Osteoblast (primary cell): ENCODE data around the gene PRKAG2. TPM values are rescaled to one million over a fixed set of nuclear protein-coding genes. Genes with fewer than 3 reads are reported as not detected.

Source experiments
- DNase-seq: peaks from one replicate; pipeline ENCODE4 v3.0.0; 2011; ENCODE audit warnings: low spot score, mixed read lengths; ENCODE audit not compliant: insufficient read length; ENCODE audit errors: missing footprints
- H2AFZ ChIP-seq: 2 replicates; pipeline ENCODE4 v1.6.0; 2011; ENCODE audit warnings: mild to moderate bottlenecking, low read length
- H3K27ac ChIP-seq: 2 replicates; pipeline ENCODE4 v1.5.1; 2011; ENCODE audit warnings: mild to moderate bottlenecking, low read depth, low read length, moderate library complexity
- H3K27me3 ChIP-seq: 2 replicates; pipeline ENCODE4 v1.6.0; 2012; ENCODE audit warnings: mild to moderate bottlenecking, control low read depth, inconsistent platforms, low read length, moderate library complexity; ENCODE audit not compliant: insufficient read depth
- H3K36me3 ChIP-seq: 2 replicates; pipeline ENCODE4 v1.5.1; 2011; ENCODE audit warnings: mild to moderate bottlenecking, low read length, control low read depth, moderate library complexity; ENCODE audit not compliant: insufficient read depth
- H3K4me1 ChIP-seq: 2 replicates; pipeline ENCODE4 v1.5.1; 2011; ENCODE audit warnings: mild to moderate bottlenecking, low read length, control low read depth, moderate library complexity; ENCODE audit not compliant: insufficient read depth
- H3K4me2 ChIP-seq: 2 replicates; pipeline ENCODE4 v1.6.0; 2011; ENCODE audit warnings: mild to moderate bottlenecking, low read length; ENCODE audit not compliant: insufficient read depth
- H3K4me3 ChIP-seq: fragments of 200-600 bp; sonication (generic); 3 replicates; pipeline ENCODE4 v1.5.1; 2012; ENCODE audit warnings: mild to moderate bottlenecking, low read length, inconsistent platforms; ENCODE audit not compliant: insufficient read depth
- H3K79me2 ChIP-seq: 2 replicates; pipeline ENCODE4 v1.6.0; 2012; ENCODE audit warnings: mild to moderate bottlenecking, low read length, control low read depth, inconsistent platforms; ENCODE audit not compliant: insufficient read depth
- H3K9me3 ChIP-seq: 2 replicates; pipeline ENCODE4 v1.5.1; 2011; ENCODE audit warnings: low read depth, low read length, control low read depth
- H4K20me1 ChIP-seq: 2 replicates; pipeline ENCODE4 v1.6.0; 2012; ENCODE audit warnings: mild to moderate bottlenecking, low read length, control low read depth; ENCODE audit not compliant: insufficient read depth
- total RNA-seq: library from RNA; depleted of rRNA; stranded (reverse); fragments of >200 nt; gene quantifications from 2 replicates; pipeline ENCODE4 v1.2.3, GENCODE V29; 2012
- TF ChIP-seq, protein P1 (sequence below): IDR thresholded peaks from 2 replicates; pipeline ENCODE4 v1.5.1; 2011; ENCODE audit warnings: mild to moderate bottlenecking, low read depth, low read length, moderate library complexity; ENCODE audit errors: extremely low read depth

PRKAG2 gene
- total RNA-seq, 1 donor: 20.6 TPM

DNA sequence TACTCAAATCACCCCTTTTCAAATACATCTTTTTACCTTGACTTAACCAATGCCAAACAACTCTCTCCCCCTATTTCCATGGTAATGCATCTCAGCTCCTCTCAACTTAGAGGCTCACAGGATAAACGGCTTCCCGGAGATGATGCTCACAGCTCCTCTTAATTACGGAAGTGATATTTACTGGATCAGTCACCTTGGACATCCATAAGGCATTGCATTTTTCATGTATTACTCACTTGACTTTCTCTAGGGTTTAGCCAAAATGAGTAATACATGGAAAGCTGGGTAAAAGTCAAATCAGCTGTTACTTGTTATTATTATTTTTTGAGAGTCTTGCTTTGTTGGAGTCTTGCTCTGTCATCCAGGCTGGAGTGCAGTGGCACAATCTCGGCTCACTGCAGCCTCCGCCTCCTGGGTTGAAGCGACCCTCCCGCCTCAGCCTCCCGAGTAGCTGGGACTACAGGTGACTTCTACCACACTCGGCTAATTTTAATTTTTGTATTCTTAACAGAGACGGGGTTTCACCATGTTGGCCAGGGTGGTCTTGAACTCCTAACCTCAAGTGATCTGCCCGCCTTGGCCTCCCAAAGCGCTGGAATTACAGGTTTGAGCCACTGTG, 283.9 kb downstream of the PRKAG2 start:
- Histone ChIP-seq H3K4me2 (peak overlapping the region; percentile 6), H3K36me3 (peaks cover 24% of the 10 kb centered on the region), H3K79me2 (peaks cover 72% of the 10 kb centered on the region), H3K4me3 (no peak overlapping the region), H4K20me1 (no peaks in the 10 kb centered on the region), H3K9me3 (no peaks in the 10 kb centered on the region), H3K27me3 (no peaks in the 10 kb centered on the region), H3K4me1 (peaks cover 20% of the 10 kb centered on the region), H3K27ac (peak overlapping the region; percentile 82), H2AFZ (no peak overlapping the region)
- DNase-seq: peak; percentile 98
- TF ChIP-seq, protein P1, sequence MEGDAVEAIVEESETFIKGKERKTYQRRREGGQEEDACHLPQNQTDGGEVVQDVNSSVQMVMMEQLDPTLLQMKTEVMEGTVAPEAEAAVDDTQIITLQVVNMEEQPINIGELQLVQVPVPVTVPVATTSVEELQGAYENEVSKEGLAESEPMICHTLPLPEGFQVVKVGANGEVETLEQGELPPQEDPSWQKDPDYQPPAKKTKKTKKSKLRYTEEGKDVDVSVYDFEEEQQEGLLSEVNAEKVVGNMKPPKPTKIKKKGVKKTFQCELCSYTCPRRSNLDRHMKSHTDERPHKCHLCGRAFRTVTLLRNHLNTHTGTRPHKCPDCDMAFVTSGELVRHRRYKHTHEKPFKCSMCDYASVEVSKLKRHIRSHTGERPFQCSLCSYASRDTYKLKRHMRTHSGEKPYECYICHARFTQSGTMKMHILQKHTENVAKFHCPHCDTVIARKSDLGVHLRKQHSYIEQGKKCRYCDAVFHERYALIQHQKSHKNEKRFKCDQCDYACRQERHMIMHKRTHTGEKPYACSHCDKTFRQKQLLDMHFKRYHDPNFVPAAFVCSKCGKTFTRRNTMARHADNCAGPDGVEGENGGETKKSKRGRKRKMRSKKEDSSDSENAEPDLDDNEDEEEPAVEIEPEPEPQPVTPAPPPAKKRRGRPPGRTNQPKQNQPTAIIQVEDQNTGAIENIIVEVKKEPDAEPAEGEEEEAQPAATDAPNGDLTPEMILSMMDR: no peak

- Histone ChIP-seq H3K4me2 (no peak overlapping the region), H3K36me3 (peaks cover 24% of the 10 kb centered on the region), H4K20me1 (no peaks in the 10 kb centered on the region), H2AFZ (no peak overlapping the region), H3K4me3 (no peak overlapping the region), H3K27me3 (no peaks in the 10 kb centered on the region), H3K27ac (peak overlapping the region; percentile 82), H3K79me2 (peaks cover 69% of the 10 kb centered on the region), H3K4me1 (peaks cover 14% of the 10 kb centered on the region), H3K9me3 (no peaks in the 10 kb centered on the region)
- DNase-seq: no peak
- TF ChIP-seq, protein P1: no peak
Observed at GRCh38 chr7:151592330-151592729, 284.6 kb downstream of the PRKAG2 start.

DNA sequence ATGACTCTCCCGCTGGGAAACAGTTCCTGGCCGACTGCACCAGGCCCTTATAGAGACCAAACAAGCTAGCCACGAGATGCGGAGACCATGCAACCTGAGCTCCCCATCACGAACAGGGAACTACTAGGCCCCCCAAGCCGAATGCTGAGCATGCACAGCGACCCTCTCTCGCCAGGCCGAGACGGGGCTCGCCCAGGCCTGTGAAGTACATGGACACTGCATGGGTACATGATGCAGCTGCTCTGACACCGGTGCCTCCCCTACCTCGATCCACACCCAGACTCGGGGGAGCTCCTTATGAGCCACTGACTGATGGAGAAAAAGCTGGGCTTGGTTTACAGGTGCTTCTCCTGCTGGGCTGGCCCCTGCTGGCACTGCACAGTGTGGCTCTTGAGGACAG, 285.0 kb downstream of the PRKAG2 start:
- Histone ChIP-seq H3K4me3 (no peak overlapping the region), H3K27ac (peak overlapping the region; percentile 82), H3K9me3 (no peaks in the 10 kb centered on the region), H3K36me3 (peaks cover 24% of the 10 kb centered on the region), H3K4me1 (peaks cover 14% of the 10 kb centered on the region), H3K79me2 (peaks cover 67% of the 10 kb centered on the region), H2AFZ (no peak overlapping the region), H3K27me3 (no peaks in the 10 kb centered on the region), H3K4me2 (no peak overlapping the region), H4K20me1 (no peaks in the 10 kb centered on the region)
- TF ChIP-seq, protein P1: no peak
- no peak for DNase-seq

GRCh38 chr7:151590850-151591771, 285.8 kb downstream of the PRKAG2 start:
- Histone ChIP-seq H3K4me2 (no peak overlapping the region), H2AFZ (no peak overlapping the region), H3K4me1 (peaks cover 15% of the 10 kb centered on the region), H3K27ac (no peak overlapping the region), H3K36me3 (peaks cover 27% of the 10 kb centered on the region), H3K79me2 (peaks cover 59% of the 10 kb centered on the region), H4K20me1 (no peaks in the 10 kb centered on the region), H3K27me3 (no peaks in the 10 kb centered on the region), H3K4me3 (no peak overlapping the region), H3K9me3 (no peaks in the 10 kb centered on the region)
- TF ChIP-seq, protein P1: no peak
- no peak for DNase-seq
